ENCODE results near the gene CFAP47.
"Not testable (repeated sequence)": the region's sequence is repeated elsewhere in the genome, so short reads cannot be mapped to it uniquely, and the experiment has no call there.

CFAP47 gene

GRCh38 chrX:36218801-36219200 is 299.3 kb downstream of the CFAP47 start:
- no peak overlapping the region for H3K4me3 ChIP-seq (replicated peaks in 1 of 2; ENCODE audit: low read depth in 2 of 2, low read length in 2 of 2)
- DNase-seq (ENCODE audit: low read depth in 2 of 2): no peak
- TF ChIP-seq, protein P1, sequence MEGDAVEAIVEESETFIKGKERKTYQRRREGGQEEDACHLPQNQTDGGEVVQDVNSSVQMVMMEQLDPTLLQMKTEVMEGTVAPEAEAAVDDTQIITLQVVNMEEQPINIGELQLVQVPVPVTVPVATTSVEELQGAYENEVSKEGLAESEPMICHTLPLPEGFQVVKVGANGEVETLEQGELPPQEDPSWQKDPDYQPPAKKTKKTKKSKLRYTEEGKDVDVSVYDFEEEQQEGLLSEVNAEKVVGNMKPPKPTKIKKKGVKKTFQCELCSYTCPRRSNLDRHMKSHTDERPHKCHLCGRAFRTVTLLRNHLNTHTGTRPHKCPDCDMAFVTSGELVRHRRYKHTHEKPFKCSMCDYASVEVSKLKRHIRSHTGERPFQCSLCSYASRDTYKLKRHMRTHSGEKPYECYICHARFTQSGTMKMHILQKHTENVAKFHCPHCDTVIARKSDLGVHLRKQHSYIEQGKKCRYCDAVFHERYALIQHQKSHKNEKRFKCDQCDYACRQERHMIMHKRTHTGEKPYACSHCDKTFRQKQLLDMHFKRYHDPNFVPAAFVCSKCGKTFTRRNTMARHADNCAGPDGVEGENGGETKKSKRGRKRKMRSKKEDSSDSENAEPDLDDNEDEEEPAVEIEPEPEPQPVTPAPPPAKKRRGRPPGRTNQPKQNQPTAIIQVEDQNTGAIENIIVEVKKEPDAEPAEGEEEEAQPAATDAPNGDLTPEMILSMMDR (IDR thresholded peaks at IDR 0.05; ENCODE audit: low read depth, low read length): no peak

DNA sequence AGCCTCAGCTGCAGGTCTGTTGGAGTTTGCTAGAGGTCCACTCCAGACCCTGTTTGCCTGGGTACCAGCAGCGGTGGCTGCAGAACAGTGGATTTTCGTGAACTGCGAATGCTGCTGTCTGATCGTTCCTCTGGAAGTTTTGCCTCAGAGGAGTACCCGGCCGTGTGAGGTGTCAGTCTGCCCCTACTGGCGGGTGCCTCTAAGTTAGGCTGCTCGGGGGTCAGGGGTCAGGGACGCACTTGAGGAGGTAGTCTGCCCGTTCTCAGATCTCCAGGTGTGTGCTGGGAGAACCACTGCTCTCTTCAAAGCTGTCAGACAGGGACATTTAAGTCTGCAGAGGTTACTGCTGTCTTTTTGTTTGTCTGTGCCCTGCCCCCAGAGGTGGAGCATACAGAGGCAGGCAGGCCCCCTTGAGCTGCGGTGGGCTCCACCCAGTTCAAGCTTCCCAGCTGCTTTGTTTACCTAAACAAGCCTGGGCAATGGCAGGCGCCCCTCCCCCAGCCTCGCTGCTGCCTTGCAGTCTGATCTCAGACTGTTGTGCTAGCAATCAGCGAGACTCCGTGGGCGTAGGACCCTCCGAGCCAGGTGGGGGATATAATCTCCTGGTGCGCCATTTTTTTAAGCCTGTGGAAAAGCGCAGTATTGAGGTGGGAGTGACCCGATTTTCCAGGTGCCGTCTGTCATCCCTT is 315.4 kb downstream of the CFAP47 start:
- not testable (repeated sequence) for DNase-seq (ENCODE audit: low read depth in 2 of 2); H3K4me3 ChIP-seq (replicated peaks in 1 of 2; ENCODE audit: low read depth in 2 of 2, low read length in 2 of 2)

- H3K4me3 ChIP-seq (replicated peaks in 1 of 2; ENCODE audit: low read depth in 2 of 2, low read length in 2 of 2): no peak overlapping the region
- TF ChIP-seq, protein P1 (IDR thresholded peaks at IDR 0.05; ENCODE audit: low read depth, low read length): no peak
- DNase-seq (ENCODE audit: low read depth in 2 of 2): no peak
Observed at GRCh38 chrX:36241397-36241796, 321.9 kb downstream of the CFAP47 start.

DNA sequence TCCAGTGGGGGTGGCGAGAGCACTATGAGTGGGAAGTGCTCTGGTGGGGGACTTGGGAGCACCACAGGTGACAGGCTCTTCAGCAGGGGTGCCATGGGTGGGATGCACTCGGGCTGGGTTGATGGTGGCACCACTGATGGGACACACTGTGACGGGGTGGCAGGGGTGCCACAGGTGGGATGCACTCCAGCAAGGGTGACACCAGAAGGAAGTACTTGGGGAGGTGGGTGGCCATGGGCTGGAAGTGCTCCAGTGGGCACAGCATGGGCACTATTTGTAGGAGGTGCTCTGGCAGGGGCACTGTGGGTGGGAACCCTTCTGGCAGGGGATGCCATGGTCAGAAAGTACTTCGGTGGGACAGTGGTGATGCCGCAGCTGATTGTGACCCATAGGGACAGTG is 346.6 kb downstream of the CFAP47 start:
- TF ChIP-seq, protein P1 (IDR thresholded peaks at IDR 0.05; ENCODE audit: low read depth, low read length): no peak
- no peak for DNase-seq (ENCODE audit: low read depth in 2 of 2)
- no peak overlapping the region for H3K4me3 ChIP-seq (replicated peaks in 1 of 2; ENCODE audit: low read depth in 2 of 2, low read length in 2 of 2)

GRCh38 chrX:36310136-36310535 is 390.6 kb downstream of the CFAP47 start:
- no peak overlapping the region for H3K4me3 ChIP-seq (replicated peaks in 1 of 2; ENCODE audit: low read depth in 2 of 2, low read length in 2 of 2)
- TF ChIP-seq, protein P1 (IDR thresholded peaks at IDR 0.05; ENCODE audit: low read depth, low read length): no peak

GRCh38 chrX:36314303-36314702 is 394.8 kb downstream of the CFAP47 start:
- no peak for DNase-seq (ENCODE audit: low read depth in 2 of 2)
- H3K4me3 ChIP-seq (replicated peaks in 1 of 2; ENCODE audit: low read depth in 2 of 2, low read length in 2 of 2): no peak overlapping the region
- TF ChIP-seq, protein P1 (IDR thresholded peaks at IDR 0.05; ENCODE audit: low read depth, low read length): no peak

More at GRCh38 chrX:36310136-36310535, 390.6 kb downstream of the CFAP47 start:
- no peak for DNase-seq (ENCODE audit: low read depth in 2 of 2)

DNA sequence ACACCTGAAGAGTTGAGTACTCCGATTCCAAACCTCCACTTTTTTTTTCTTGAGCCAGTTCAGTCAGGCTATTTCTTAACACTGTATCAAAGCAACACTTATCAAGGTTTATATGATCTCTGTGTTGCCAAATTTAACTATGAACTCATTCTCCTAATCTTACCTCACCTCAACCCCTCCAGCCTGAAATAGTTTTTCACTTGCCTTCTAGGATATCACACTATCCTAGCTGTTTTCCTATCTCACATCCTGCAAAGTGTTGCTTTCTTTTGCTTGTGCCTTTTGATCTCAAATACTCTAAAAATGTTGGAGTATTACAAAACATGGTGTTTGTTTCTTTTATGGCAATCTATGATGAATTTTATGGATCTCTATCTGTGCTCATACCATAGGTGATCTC is 415.0 kb downstream of the CFAP47 start:
- DNase-seq (ENCODE audit: low read depth in 2 of 2): no peak

More for the DNA sequence above, 415.0 kb downstream of the CFAP47 start:
- TF ChIP-seq, protein P1 (IDR thresholded peaks at IDR 0.05; ENCODE audit: low read depth, low read length): no peak
- no peak overlapping the region for H3K4me3 ChIP-seq (replicated peaks in 1 of 2; ENCODE audit: low read depth in 2 of 2, low read length in 2 of 2)
